Superior temporal gyrus (tissue), 1 donor: ENCODE data around the gene FBXO27.
"Not testable (repeated sequence)": the region's sequence is repeated elsewhere in the genome, so short reads cannot be mapped to it uniquely, and the experiment has no call there.

ENCODE experiments used
- DNase-seq: peaks from one replicate; pipeline ENCODE4 v3.0.0-alpha.2; 2016; ENCODE audit errors: extremely low spot score

Gene FBXO27

GRCh38 chr19:39032063-39032918, at the start of gene FBXO27:
Gene FBXO27, minus strand, starts transcription at chr19:39032549. Its CDS starts 322 bp downstream, at chr19:39032227.
- DNase-seq = peak; percentile 47

GRCh38 chr19:39080431-39080830, 48.1 kb upstream of the FBXO27 start:
- DNase-seq = no peak

GRCh38 chr19:39078436-39079200, 46.3 kb upstream of the FBXO27 start:
- peak; percentile 97 for DNase-seq

- no peak for DNase-seq
Observed at GRCh38 chr19:39077323-39077722, 45.0 kb upstream of the FBXO27 start.

- no peak for DNase-seq
Observed at GRCh38 chr19:39074942-39075341, 42.6 kb upstream of the FBXO27 start.

- DNase-seq = no peak
Observed at GRCh38 chr19:39074205-39074692, 41.9 kb upstream of the FBXO27 start.

- no peak for DNase-seq
Observed at GRCh38 chr19:39070888-39071287, 38.5 kb upstream of the FBXO27 start.

- DNase-seq = not testable (repeated sequence)
Observed at GRCh38 chr19:39068259-39068658, 35.9 kb upstream of the FBXO27 start.

GRCh38 chr19:39067104-39067503, 34.8 kb upstream of the FBXO27 start:
- no peak for DNase-seq

- no peak for DNase-seq
Observed at GRCh38 chr19:39065928-39066327, 33.6 kb upstream of the FBXO27 start.

- no peak for DNase-seq
Observed at GRCh38 chr19:39064405-39064804, 32.1 kb upstream of the FBXO27 start.

- DNase-seq = no peak
Observed at GRCh38 chr19:39060171-39060570, 27.8 kb upstream of the FBXO27 start.

- no peak for DNase-seq
Observed at GRCh38 chr19:39059302-39059701, 27.0 kb upstream of the FBXO27 start.

GRCh38 chr19:39057615-39058014, 25.3 kb upstream of the FBXO27 start:
- DNase-seq = no peak

- no peak for DNase-seq
Observed at GRCh38 chr19:39054091-39054470, 21.7 kb upstream of the FBXO27 start.

GRCh38 chr19:39053276-39054090, 21.1 kb upstream of the FBXO27 start:
- peak; percentile 28 for DNase-seq

- DNase-seq = peak; percentile 84
Observed at GRCh38 chr19:39052846-39053245, 20.5 kb upstream of the FBXO27 start.

GRCh38 chr19:39052243-39052746, 19.9 kb upstream of the FBXO27 start:
- DNase-seq = peak; percentile 84

- no peak for DNase-seq
Observed at GRCh38 chr19:39047073-39047472, 14.7 kb upstream of the FBXO27 start.

GRCh38 chr19:39046037-39046821, 13.9 kb upstream of the FBXO27 start:
- DNase-seq = no peak

- no peak for DNase-seq
Observed at GRCh38 chr19:39045506-39045905, 13.2 kb upstream of the FBXO27 start.
